Loucy (cell line): ENCODE measurements around the gene GPC1.

Experiments used
- H2AFZ ChIP-seq: fragments of 200-600 bp; sonication (generic); 2 replicates; pipeline ENCODE4 v1.6.0; 2016; ENCODE audit warnings: antibody characterized with exemption, mild to moderate bottlenecking, low read length, moderate library complexity
- H3F3A ChIP-seq: fragments of 200-600 bp; 2 replicates; pipeline ENCODE4 v1.6.0; 2016; ENCODE audit warnings: antibody characterized with exemption, low read depth, mild to moderate bottlenecking
- H3K27me3 ChIP-seq: fragments of 200-600 bp; sonication (generic); 2 replicates; pipeline ENCODE4 v1.6.1; 2014; ENCODE audit warnings: low read length, mild to moderate bottlenecking; ENCODE audit not compliant: insufficient read depth, poor library complexity, severe bottlenecking
- H3K36me3 ChIP-seq: fragments of 200-600 bp; sonication (generic); 2 replicates; pipeline ENCODE4 v1.6.1; 2016; ENCODE audit warnings: low read length; ENCODE audit not compliant: insufficient read depth
- H3K4me1 ChIP-seq: fragments of 200-600 bp; sonication (generic); 2 replicates; pipeline ENCODE4 v1.5.1; 2014; ENCODE audit warnings: low read length, mild to moderate bottlenecking; ENCODE audit not compliant: insufficient read depth, poor library complexity, severe bottlenecking
- H3K4me2 ChIP-seq: fragments of 200-600 bp; sonication (generic); 2 replicates; pipeline ENCODE4 v1.6.0; 2014; ENCODE audit warnings: antibody characterized with exemption, low read length, low read depth, mild to moderate bottlenecking; ENCODE audit not compliant: poor library complexity, severe bottlenecking
- H3K4me3 ChIP-seq: fragments of 200-600 bp; sonication (generic); 2 replicates; pipeline ENCODE4 v1.5.1; 2014; ENCODE audit warnings: low read length, mild to moderate bottlenecking, mixed read lengths; ENCODE audit not compliant: poor library complexity, severe bottlenecking
- H3K79me2 ChIP-seq: fragments of 200-600 bp; sonication (generic); 2 replicates; pipeline ENCODE4 v1.6.1; 2014; ENCODE audit warnings: low read length; ENCODE audit not compliant: insufficient read depth
- H3K9ac ChIP-seq: fragments of 200-600 bp; sonication (generic); 2 replicates; pipeline ENCODE4 v1.6.0; 2014; ENCODE audit warnings: mild to moderate bottlenecking, low read depth, low read length, moderate library complexity; ENCODE audit not compliant: poor library complexity, severe bottlenecking
- H3K9me2 ChIP-seq: fragments of 200-600 bp; sonication (generic); replicated peaks from 2 replicates; pipeline ENCODE4 v1.6.1; 2016; ENCODE audit warnings: low read depth, low read length, mixed read lengths
- H3K9me3 ChIP-seq: fragments of 200-600 bp; sonication (generic); 2 replicates; pipeline ENCODE4 v1.6.1; 2014; ENCODE audit warnings: mild to moderate bottlenecking, antibody characterized with exemption, low read length, low read depth; ENCODE audit not compliant: insufficient read depth
- H4K20me1 ChIP-seq: fragments of 200-600 bp; sonication (generic); 2 replicates; pipeline ENCODE4 v1.6.0; 2014; ENCODE audit warnings: antibody characterized with exemption, low read length, mild to moderate bottlenecking; ENCODE audit not compliant: insufficient read depth, poor library complexity, severe bottlenecking
- EZH2phosphoT487 ChIP-seq: fragments of 200-600 bp; IDR thresholded peaks from 2 replicates; pipeline ENCODE4 v1.6.1; 2018; ENCODE audit warnings: antibody characterized with exemption, mild to moderate bottlenecking, moderate library complexity, borderline replicate concordance
- TF ChIP-seq, protein P1 (sequence below): fragments of 200-600 bp; sonication (generic); conservative IDR thresholded peaks from 2 replicates; pipeline ENCODE4 v1.5.1; 2014; ENCODE audit warnings: mild to moderate bottlenecking, antibody characterized with exemption, low read length

The GPC1 gene

GRCh38 chr2:240462073-240462706 lies 26.7 kb downstream of the GPC1 start:
- Histone ChIP-seq H2AFZ (no peak overlapping the region), H3K9ac (no peak overlapping the region), H3K79me2 (no peaks in the 10 kb centered on the region), H3K27me3 (no peaks in the 10 kb centered on the region), H3K4me3 (no peak overlapping the region), H3K9me3 (no peaks in the 10 kb centered on the region), H3F3A (no peaks in the 10 kb centered on the region), H3K4me2 (no peak overlapping the region), H3K36me3 (peaks cover 11% of the 10 kb centered on the region; the same call in 1 of the 2 replicates), H4K20me1 (no peaks in the 10 kb centered on the region), H3K9me2 (no peaks in the 10 kb centered on the region), H3K4me1 (no peaks in the 10 kb centered on the region)
- TF ChIP-seq, protein P1, sequence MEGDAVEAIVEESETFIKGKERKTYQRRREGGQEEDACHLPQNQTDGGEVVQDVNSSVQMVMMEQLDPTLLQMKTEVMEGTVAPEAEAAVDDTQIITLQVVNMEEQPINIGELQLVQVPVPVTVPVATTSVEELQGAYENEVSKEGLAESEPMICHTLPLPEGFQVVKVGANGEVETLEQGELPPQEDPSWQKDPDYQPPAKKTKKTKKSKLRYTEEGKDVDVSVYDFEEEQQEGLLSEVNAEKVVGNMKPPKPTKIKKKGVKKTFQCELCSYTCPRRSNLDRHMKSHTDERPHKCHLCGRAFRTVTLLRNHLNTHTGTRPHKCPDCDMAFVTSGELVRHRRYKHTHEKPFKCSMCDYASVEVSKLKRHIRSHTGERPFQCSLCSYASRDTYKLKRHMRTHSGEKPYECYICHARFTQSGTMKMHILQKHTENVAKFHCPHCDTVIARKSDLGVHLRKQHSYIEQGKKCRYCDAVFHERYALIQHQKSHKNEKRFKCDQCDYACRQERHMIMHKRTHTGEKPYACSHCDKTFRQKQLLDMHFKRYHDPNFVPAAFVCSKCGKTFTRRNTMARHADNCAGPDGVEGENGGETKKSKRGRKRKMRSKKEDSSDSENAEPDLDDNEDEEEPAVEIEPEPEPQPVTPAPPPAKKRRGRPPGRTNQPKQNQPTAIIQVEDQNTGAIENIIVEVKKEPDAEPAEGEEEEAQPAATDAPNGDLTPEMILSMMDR = no peak
- no peak for TF ChIP-seq EZH2phosphoT487

GRCh38 chr2:240462707-240463273 lies 27.3 kb downstream of the GPC1 start:
- Histone ChIP-seq H3F3A (no peaks in the 10 kb centered on the region), H3K4me3 (no peak overlapping the region), H3K4me2 (no peak overlapping the region), H4K20me1 (no peaks in the 10 kb centered on the region), H3K27me3 (no peaks in the 10 kb centered on the region), H3K36me3 (peaks cover 11% of the 10 kb centered on the region; the same call in 1 of the 2 replicates), H3K9ac (no peak overlapping the region), H3K9me2 (no peaks in the 10 kb centered on the region), H3K4me1 (no peaks in the 10 kb centered on the region), H2AFZ (no peak overlapping the region), H3K9me3 (no peaks in the 10 kb centered on the region), H3K79me2 (no peaks in the 10 kb centered on the region)
- TF ChIP-seq EZH2phosphoT487 = no peak
- TF ChIP-seq, protein P1 = no peak

- no peak overlapping the region for H3K4me2 ChIP-seq
- H3K27me3 ChIP-seq = no peaks in the 10 kb centered on the region
- H3K4me3 ChIP-seq = no peak overlapping the region
- H3K9me3 ChIP-seq = no peaks in the 10 kb centered on the region
- no peaks in the 10 kb centered on the region for H3K4me1 ChIP-seq
- H4K20me1 ChIP-seq = no peaks in the 10 kb centered on the region
- no peaks in the 10 kb centered on the region for H3K9me2 ChIP-seq
- TF ChIP-seq, protein P1 = no peak
- no peak for TF ChIP-seq EZH2phosphoT487
- H2AFZ ChIP-seq = no peak overlapping the region
- H3K9ac ChIP-seq = no peak overlapping the region
- H3F3A ChIP-seq = no peaks in the 10 kb centered on the region
- peaks cover 11% of the 10 kb centered on the region; the same call in 1 of the 2 replicates for H3K36me3 ChIP-seq
- no peaks in the 10 kb centered on the region for H3K79me2 ChIP-seq
These were observed 27.9 kb downstream of the GPC1 start for GRCh38 chr2:240463274-240463865.
